ENCODE data around the gene XPO1. TPM values are rescaled to one million over a fixed set of nuclear protein-coding genes. Genes with fewer than 3 reads are reported as not detected.

Gene XPO1
- total and polyA plus RNA-seq, 2 donors (not counting 1 experiment from before 2014, with no cell fraction given): 91.8 to 348 TPM

- Histone ChIP-seq H3K4me2 (ENCODE audit: extremely low read depth, insufficient read depth, low read length) (no peak overlapping the region), H4K20me1 (ENCODE audit: control insufficient read depth, extremely low read depth, insufficient read depth, low read length) (peaks cover 3% of the 10 kb centered on the region)
Measured at GRCh38 chr2:61439241-61440002, 98.7 kb downstream of the XPO1 start.

GRCh38 chr2:61438670-61439069 lies 99.5 kb downstream of the XPO1 start:
- Histone ChIP-seq H3K4me2 (ENCODE audit: extremely low read depth, insufficient read depth, low read length) (no peak overlapping the region), H3K9me3 (ENCODE audit: control insufficient read depth, insufficient read depth, low read depth, low read length) (no peaks in the 10 kb centered on the region), H3K9ac (ENCODE audit: insufficient read depth, low read length) (no peak overlapping the region), H3K4me3 (replicated peaks in 1 of 4; ENCODE audit: control extremely low read depth in 1 of 4, insufficient read depth in 1 of 4, low read depth in 3 of 4, low read length in 4 of 4) (no peak overlapping the region), H3K36me3 (ENCODE audit: control insufficient read depth, insufficient read depth, low read length) (no peaks in the 10 kb centered on the region), H3K27ac (ENCODE audit: insufficient read depth, low read length) (no peak overlapping the region), H3K4me1 (ENCODE audit: control insufficient read depth, extremely low read depth, insufficient read depth, low read length) (no peaks in the 10 kb centered on the region), H3K79me2 (ENCODE audit: control insufficient read depth, insufficient read depth, low read length) (peaks cover 88% of the 10 kb centered on the region), H2AFZ (ENCODE audit: low read length) (no peak overlapping the region), H3K27me3 (ENCODE audit: control insufficient read depth, insufficient read depth, low read length) (no peaks in the 10 kb centered on the region), H4K20me1 (ENCODE audit: control insufficient read depth, extremely low read depth, insufficient read depth, low read length) (peaks cover 3% of the 10 kb centered on the region)
- DNase-seq (ENCODE audit: low read depth in 2 of 2): no peak
- TF ChIP-seq CTCF (conservative IDR thresholded peaks at IDR 0.05 in 1 of 2, IDR thresholded peaks at IDR 0.05 in 1 of 2; ENCODE audit: low read depth in 1 of 2, low read length in 2 of 2) (no peak), EZH2 (IDR thresholded peaks at IDR 0.05; ENCODE audit: low read length, missing control alignments) (no peak)

More at GRCh38 chr2:61439241-61440002, 98.7 kb downstream of the XPO1 start:
- H3K79me2 ChIP-seq (ENCODE audit: control insufficient read depth, insufficient read depth, low read length): peaks cover 88% of the 10 kb centered on the region
- no peak overlapping the region for H3K27ac ChIP-seq (ENCODE audit: insufficient read depth, low read length)
- H2AFZ ChIP-seq (ENCODE audit: low read length): no peak overlapping the region
- no peak for DNase-seq (ENCODE audit: low read depth in 2 of 2)
- no peaks in the 10 kb centered on the region for H3K9me3 ChIP-seq (ENCODE audit: control insufficient read depth, insufficient read depth, low read depth, low read length)
- H3K4me1 ChIP-seq (ENCODE audit: control insufficient read depth, extremely low read depth, insufficient read depth, low read length): no peaks in the 10 kb centered on the region
- no peak overlapping the region for H3K9ac ChIP-seq (ENCODE audit: insufficient read depth, low read length)
- no peaks in the 10 kb centered on the region for H3K27me3 ChIP-seq (ENCODE audit: control insufficient read depth, insufficient read depth, low read length)
- H3K4me3 ChIP-seq (replicated peaks in 1 of 4; ENCODE audit: control extremely low read depth in 1 of 4, insufficient read depth in 1 of 4, low read depth in 3 of 4, low read length in 4 of 4): no peak overlapping the region
- H3K36me3 ChIP-seq (ENCODE audit: control insufficient read depth, insufficient read depth, low read length): no peaks in the 10 kb centered on the region
- TF ChIP-seq CTCF (conservative IDR thresholded peaks at IDR 0.05 in 1 of 2, IDR thresholded peaks at IDR 0.05 in 1 of 2; ENCODE audit: low read depth in 1 of 2, low read length in 2 of 2) (no peak), EZH2 (IDR thresholded peaks at IDR 0.05; ENCODE audit: low read length, missing control alignments) (no peak)

DNA sequence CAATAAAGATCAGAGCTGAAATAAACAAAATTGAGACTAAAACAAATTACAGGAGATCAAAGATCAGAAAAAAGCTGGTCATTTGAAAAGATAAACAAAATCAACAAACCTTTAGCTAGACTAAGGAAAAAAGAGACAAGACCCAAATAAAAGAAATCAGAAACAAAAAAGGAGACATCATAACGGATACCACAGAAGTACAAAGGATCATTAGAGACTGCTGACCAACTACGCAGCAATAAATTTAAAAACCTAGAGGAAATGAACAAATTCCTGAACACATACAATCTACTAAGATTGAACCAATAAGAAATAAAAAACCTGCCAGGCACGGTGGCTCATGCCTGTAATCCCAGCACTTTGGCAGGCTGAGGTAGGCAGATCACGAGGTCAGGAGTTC lies 101.0 kb downstream of the XPO1 start:
- H3K4me3 ChIP-seq (replicated peaks in 1 of 4; ENCODE audit: control extremely low read depth in 1 of 4, insufficient read depth in 1 of 4, low read depth in 3 of 4, low read length in 4 of 4): no peak overlapping the region
- peaks cover 3% of the 10 kb centered on the region for H4K20me1 ChIP-seq (ENCODE audit: control insufficient read depth, extremely low read depth, insufficient read depth, low read length)
- no peak overlapping the region for H3K27ac ChIP-seq (ENCODE audit: insufficient read depth, low read length)
- H3K9me3 ChIP-seq (ENCODE audit: control insufficient read depth, insufficient read depth, low read depth, low read length): no peaks in the 10 kb centered on the region
- peaks cover 87% of the 10 kb centered on the region for H3K79me2 ChIP-seq (ENCODE audit: control insufficient read depth, insufficient read depth, low read length)
- no peak overlapping the region for H3K4me2 ChIP-seq (ENCODE audit: extremely low read depth, insufficient read depth, low read length)
- H2AFZ ChIP-seq (ENCODE audit: low read length): no peak overlapping the region
- H3K27me3 ChIP-seq (ENCODE audit: control insufficient read depth, insufficient read depth, low read length): no peaks in the 10 kb centered on the region
- H3K9ac ChIP-seq (ENCODE audit: insufficient read depth, low read length): no peak overlapping the region
- H3K4me1 ChIP-seq (ENCODE audit: control insufficient read depth, extremely low read depth, insufficient read depth, low read length): no peaks in the 10 kb centered on the region
- no peak for DNase-seq (ENCODE audit: low read depth in 2 of 2)
- TF ChIP-seq EZH2 (IDR thresholded peaks at IDR 0.05; ENCODE audit: low read length, missing control alignments) (no peak), CTCF (conservative IDR thresholded peaks at IDR 0.05 in 1 of 2, IDR thresholded peaks at IDR 0.05 in 1 of 2; ENCODE audit: low read depth in 1 of 2, low read length in 2 of 2) (no peak)
- H3K36me3 ChIP-seq (ENCODE audit: control insufficient read depth, insufficient read depth, low read length): no peaks in the 10 kb centered on the region

All from fibroblast of lung (primary cell).